ENCODE measurements around the gene ARHGEF26.

DNA sequence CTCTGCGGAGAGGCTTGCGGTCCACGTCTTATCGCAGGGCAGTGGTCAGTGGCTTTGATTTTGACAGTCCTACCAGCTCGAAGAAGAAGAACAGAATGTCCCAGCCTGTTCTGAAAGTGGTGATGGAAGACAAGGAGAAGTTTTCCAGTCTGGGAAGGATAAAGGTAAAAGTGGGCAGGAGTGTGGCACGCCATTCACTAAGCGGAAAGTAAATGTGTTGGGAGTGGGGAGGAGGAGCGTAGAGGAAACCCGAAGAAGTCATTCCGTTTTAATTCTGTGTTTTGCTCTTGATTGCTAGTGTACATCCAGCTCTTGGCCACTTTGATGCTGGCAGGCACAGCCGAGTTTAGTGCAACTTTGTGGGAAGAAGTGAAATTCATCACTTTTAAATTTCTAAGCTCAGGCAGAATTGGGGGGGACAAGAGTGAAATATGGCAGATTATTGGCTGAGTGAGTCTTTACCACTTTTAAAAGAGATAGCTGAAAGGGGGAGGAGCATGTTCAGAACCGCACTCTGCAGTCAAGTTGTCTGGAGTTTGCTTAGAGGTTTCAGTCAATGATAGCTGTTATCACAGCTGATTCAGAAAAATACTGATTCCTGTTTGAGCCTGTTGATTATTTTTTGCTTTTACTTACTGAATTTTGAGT is 1.8 kb downstream of the ARHGEF26 start:
- TF ChIP-seq, protein P1, sequence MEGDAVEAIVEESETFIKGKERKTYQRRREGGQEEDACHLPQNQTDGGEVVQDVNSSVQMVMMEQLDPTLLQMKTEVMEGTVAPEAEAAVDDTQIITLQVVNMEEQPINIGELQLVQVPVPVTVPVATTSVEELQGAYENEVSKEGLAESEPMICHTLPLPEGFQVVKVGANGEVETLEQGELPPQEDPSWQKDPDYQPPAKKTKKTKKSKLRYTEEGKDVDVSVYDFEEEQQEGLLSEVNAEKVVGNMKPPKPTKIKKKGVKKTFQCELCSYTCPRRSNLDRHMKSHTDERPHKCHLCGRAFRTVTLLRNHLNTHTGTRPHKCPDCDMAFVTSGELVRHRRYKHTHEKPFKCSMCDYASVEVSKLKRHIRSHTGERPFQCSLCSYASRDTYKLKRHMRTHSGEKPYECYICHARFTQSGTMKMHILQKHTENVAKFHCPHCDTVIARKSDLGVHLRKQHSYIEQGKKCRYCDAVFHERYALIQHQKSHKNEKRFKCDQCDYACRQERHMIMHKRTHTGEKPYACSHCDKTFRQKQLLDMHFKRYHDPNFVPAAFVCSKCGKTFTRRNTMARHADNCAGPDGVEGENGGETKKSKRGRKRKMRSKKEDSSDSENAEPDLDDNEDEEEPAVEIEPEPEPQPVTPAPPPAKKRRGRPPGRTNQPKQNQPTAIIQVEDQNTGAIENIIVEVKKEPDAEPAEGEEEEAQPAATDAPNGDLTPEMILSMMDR (IDR thresholded peaks at IDR 0.05): no peak
- TF ChIP-seq POLR2A (IDR thresholded peaks at IDR 0.05): no peak
